CD4-positive, alpha-beta T cell (primary cell): ENCODE measurements around the gene FAAP24. TPM values are rescaled to one million over a fixed set of nuclear protein-coding genes. Genes with fewer than 3 reads are reported as not detected.

ENCODE experiments used
- ATAC-seq: fragments of 200-7000 bp; cut with Tn5 transposase; one replicate; pipeline ENCODE4 v1.10.0; 2022; ENCODE audit warnings: mild to moderate bottlenecking; ENCODE audit not compliant: poor library complexity
- CTCF ChIA-PET: fragments of 350-600 bp; sonication (Branson Sonifier 250); formaldehyde crosslinking; loops from one replicate; lab custom pipeline; 2021; ENCODE audit warnings: antibody characterized with exemption, inconsistent platforms; lab: Charles Lee
- POLR2A ChIA-PET: fragments of 350-600 bp; sonication (Branson Sonifier 250); formaldehyde crosslinking; loops from one replicate; lab custom pipeline; 2021; ENCODE audit warnings: antibody characterized with exemption, inconsistent platforms; lab: Charles Lee
- DNase-seq, 14 experiments: peaks; one replicate each; pipeline ENCODE4 v3.0.0-alpha.2; 2013 to 2020; ENCODE audit warnings: mixed read lengths in 2 of 14
- H3K27ac ChIP-seq, 2 donors: one replicate each; pipeline versions ENCODE4 v1.5.1 to v1.7.0; 2013; ENCODE audit warnings: low read length in 2 of 2, low read depth in 1 of 2, mild to moderate bottlenecking in 1 of 2
- H3K27me3 ChIP-seq, 2 experiments: 1 replicate in 1 of 2; 2 replicates in 1 of 2; pipeline versions ENCODE4 v1.6.1 to v1.7.0; 2013; ENCODE audit warnings: low read length in 2 of 2, control low read depth in 1 of 2, mild to moderate bottlenecking in 1 of 2, moderate library complexity in 1 of 2; ENCODE audit not compliant: insufficient read depth in 2 of 2, control insufficient read depth in 1 of 2
- H3K36me3 ChIP-seq: one replicate; pipeline ENCODE4 v1.6.1; 2013; ENCODE audit warnings: low read length, control low read depth; ENCODE audit not compliant: insufficient read depth
- H3K4me1 ChIP-seq: one replicate; pipeline ENCODE4 v1.6.1; 2013; ENCODE audit warnings: low read length, control low read depth; ENCODE audit not compliant: insufficient read depth
- H3K4me3 ChIP-seq: one replicate; pipeline ENCODE4 v1.5.1; 2013; ENCODE audit warnings: mild to moderate bottlenecking, low read length, moderate library complexity
- H3K9me3 ChIP-seq, 2 experiments: 1 replicate in 1 of 2; 2 replicates in 1 of 2; pipeline versions ENCODE4 v1.6.1 to v1.7.0; 2013; ENCODE audit warnings: low read length in 2 of 2, mild to moderate bottlenecking in 2 of 2, control low read depth in 1 of 2, moderate library complexity in 1 of 2; ENCODE audit not compliant: control insufficient read depth in 1 of 2, insufficient read depth in 1 of 2
- H3K27ac Mint-ChIP-seq: one replicate; pipeline ENCODE4 v1.8.0; 2020; ENCODE audit warnings: mixed read lengths
- H3K27me3 Mint-ChIP-seq: one replicate; pipeline ENCODE4 v1.8.0; 2021; ENCODE audit warnings: mixed read lengths
- H3K36me3 Mint-ChIP-seq: one replicate; pipeline ENCODE4 v1.8.0; 2021; ENCODE audit warnings: low read depth, mixed read lengths
- H3K4me1 Mint-ChIP-seq: one replicate; pipeline ENCODE4 v1.8.0; 2021; ENCODE audit warnings: low read depth, mixed read lengths
- H3K4me3 Mint-ChIP-seq: one replicate; pipeline ENCODE4 v1.8.0; 2020; ENCODE audit warnings: mild to moderate bottlenecking, mixed read lengths
- H3K9me3 Mint-ChIP-seq: one replicate; pipeline ENCODE4 v1.8.0; 2020; ENCODE audit warnings: mixed read lengths
- intact Hi-C, 2 experiments: fragments of 100-400 bp; cut with DNase I in 1 of 2; cut with micrococcal nuclease in 1 of 2; formaldehyde crosslinking; loops; one replicate each; pipeline versions ENCODE4 v1.15.1 to v1.9.0; 2023 to 2025; cut with DNase I, micrococcal nuclease
- total RNA-seq, 174 experiments: library from RNA in 2 of 174; stranded (reverse) in 2 of 174; gene quantifications; one replicate each; pipeline ENCODE4 v1.2.3 and lab custom pipeline; 2021 to 2026
- TF ChIP-seq, protein P1 (sequence below): fragments of 200-600 bp; IDR thresholded peaks from one replicate; pipeline ENCODE4 v1.8.0; 2022; ENCODE audit warnings: antibody characterized with exemption, mild to moderate bottlenecking

FAAP24 gene
- total RNA-seq, 2 experiments from 2014 or later, result 0.91 to 1.4 TPM

DNA sequence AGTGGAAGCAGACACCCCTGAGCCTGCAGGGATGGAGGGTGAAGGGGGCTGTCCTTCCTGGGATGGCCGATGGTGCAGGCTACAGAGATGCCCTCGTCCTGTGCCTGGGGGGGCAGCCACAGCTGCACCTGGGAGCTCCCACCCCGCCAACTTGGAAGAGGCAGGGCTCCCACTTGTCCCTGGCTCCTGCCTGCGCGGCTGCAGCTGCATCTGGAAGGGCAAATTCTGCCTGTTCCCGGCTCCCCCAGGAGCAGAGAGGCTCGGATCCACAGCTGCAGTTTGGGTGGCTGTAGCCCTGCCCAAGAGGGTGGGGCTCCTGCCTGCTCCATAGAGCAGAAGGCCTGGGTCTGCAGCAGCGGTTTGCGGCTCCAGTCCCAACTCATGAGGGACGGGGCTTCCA is 2.5 kb upstream of the FAAP24 start:
- peaks cover 26% of the 10 kb centered on the region for H3K36me3 Mint-ChIP-seq
- POLR2A ChIA-PET, result no interaction called here
- H3K27ac Mint-ChIP-seq, result no peak overlapping the region
- no peak overlapping the region for H3K4me3 ChIP-seq
- ATAC-seq (no peak), DNase-seq (no peak)
- TF ChIP-seq, protein P1, sequence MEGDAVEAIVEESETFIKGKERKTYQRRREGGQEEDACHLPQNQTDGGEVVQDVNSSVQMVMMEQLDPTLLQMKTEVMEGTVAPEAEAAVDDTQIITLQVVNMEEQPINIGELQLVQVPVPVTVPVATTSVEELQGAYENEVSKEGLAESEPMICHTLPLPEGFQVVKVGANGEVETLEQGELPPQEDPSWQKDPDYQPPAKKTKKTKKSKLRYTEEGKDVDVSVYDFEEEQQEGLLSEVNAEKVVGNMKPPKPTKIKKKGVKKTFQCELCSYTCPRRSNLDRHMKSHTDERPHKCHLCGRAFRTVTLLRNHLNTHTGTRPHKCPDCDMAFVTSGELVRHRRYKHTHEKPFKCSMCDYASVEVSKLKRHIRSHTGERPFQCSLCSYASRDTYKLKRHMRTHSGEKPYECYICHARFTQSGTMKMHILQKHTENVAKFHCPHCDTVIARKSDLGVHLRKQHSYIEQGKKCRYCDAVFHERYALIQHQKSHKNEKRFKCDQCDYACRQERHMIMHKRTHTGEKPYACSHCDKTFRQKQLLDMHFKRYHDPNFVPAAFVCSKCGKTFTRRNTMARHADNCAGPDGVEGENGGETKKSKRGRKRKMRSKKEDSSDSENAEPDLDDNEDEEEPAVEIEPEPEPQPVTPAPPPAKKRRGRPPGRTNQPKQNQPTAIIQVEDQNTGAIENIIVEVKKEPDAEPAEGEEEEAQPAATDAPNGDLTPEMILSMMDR, result no peak
- H3K4me1 ChIP-seq, result peaks cover 18% of the 10 kb centered on the region
- CTCF ChIA-PET, result no interaction called here
- H3K9me3 ChIP-seq, result no peaks in the 10 kb centered on the region
- H3K9me3 Mint-ChIP-seq, result no peaks in the 10 kb centered on the region
- H3K27me3 ChIP-seq, result no peaks in the 10 kb centered on the region
- H3K4me3 Mint-ChIP-seq, result no peak overlapping the region
- H3K27me3 Mint-ChIP-seq, result no peaks in the 10 kb centered on the region
- intact Hi-C loops, result no loop called here
- no peak overlapping the region for H3K27ac ChIP-seq
- H3K4me1 Mint-ChIP-seq, result peaks cover 15% of the 10 kb centered on the region
- no peaks in the 10 kb centered on the region for H3K36me3 ChIP-seq

DNA sequence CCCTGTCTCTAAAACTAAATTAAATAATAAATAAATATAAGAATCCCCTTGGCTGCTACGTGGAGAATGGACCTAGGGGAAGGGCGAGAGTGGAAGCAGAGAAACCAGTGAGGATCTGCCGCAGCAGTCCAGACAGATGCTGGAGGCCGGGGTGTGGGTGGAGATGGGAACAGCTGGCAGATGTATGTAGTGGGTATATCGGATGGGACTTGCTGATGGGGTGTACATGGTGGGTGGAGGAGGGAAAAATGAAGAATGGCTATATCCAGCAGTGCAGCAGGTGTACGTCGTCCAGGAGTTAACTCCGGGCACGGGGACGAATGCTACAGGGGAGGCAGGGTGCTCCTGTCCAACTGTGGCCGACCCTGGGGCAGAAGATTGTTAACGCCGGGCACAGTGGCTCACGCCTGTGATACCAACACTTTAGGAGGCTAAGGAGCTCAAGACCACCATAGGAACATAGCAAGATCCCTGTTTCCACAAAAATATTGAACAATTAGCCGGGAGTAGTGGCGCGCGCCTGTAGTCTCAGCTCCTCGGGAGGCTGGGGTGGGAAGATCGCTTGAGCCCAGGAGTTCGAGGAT is 938 bp upstream of the FAAP24 start:
- TF ChIP-seq, protein P1, result no peak
- peak overlapping the region; percentile 79 for H3K27ac Mint-ChIP-seq
- H3K4me1 ChIP-seq, result peaks cover 18% of the 10 kb centered on the region
- no peaks in the 10 kb centered on the region for H3K27me3 Mint-ChIP-seq
- DNase-seq (peak in 1 of 14 experiments; percentile 17), ATAC-seq (no peak)
- peak overlapping the region; percentile 60 for H3K4me3 ChIP-seq
- H3K9me3 ChIP-seq, result no peaks in the 10 kb centered on the region
- no peaks in the 10 kb centered on the region for H3K27me3 ChIP-seq
- peaks cover 20% of the 10 kb centered on the region for H3K36me3 Mint-ChIP-seq
- peaks cover 18% of the 10 kb centered on the region for H3K4me1 Mint-ChIP-seq
- intact Hi-C loops, result loop anchor here (2.0 to 10.0 kb wide), 8 partner anchors 110 to 624 kb away; partner anchors contain the start of genes GPATCH1 (in 2 of the 2), CEBPG (in 1 of the 2), DPY19L3 (in 1 of the 2) and PDCD5 (in 1 of the 2)
- H3K27ac ChIP-seq, result no peak overlapping the region
- ChIA-PET POLR2A (interaction anchor here (0.7 to 1.6 kb wide), 8 partner anchors 10 to 626 kb away, joined by 3 to 11 read pairs (median 3); partner anchors contain the start of genes ANKRD27, DPY19L3, RGS9BP and ZNF507), CTCF (interaction anchor here (0.9 kb wide), 1 partner anchor 207 kb away, joined by 3 read pairs; no protein-coding TSS in a partner anchor)
- H3K4me3 Mint-ChIP-seq, result peak overlapping the region; percentile 96
- H3K9me3 Mint-ChIP-seq, result no peaks in the 10 kb centered on the region
- no peaks in the 10 kb centered on the region for H3K36me3 ChIP-seq

DNA sequence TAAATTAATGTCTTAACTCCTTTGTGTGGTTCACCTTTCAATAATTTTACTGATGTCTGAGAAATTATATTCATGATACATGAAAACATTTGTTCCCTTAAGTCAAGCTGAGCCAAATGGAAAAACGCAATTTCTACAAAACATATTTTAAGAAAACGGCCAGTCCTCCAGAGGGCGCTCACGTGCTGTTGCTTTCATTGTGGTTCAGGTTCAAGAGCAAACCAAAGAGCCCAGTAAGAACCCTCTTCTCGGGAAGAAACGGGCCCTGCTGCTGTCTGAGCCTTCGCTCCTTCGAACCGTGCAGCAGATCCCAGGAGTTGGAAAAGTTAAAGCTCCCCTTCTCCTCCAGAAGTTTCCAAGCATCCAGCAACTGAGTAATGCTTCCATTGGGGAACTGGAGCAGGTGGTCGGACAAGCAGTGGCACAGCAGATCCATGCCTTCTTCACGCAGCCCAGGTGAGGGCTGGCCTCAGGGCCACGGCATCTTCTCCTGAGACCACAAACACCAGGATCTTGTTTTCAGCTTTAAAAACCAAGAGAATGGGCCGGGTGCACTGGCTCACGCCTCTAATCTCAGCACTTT is 4.3 kb downstream of the FAAP24 start:
- Histone ChIP-seq H3K36me3 (no peaks in the 10 kb centered on the region), H3K27ac (no peak overlapping the region), H3K4me1 (peaks cover 14% of the 10 kb centered on the region), H3K27me3 (no peaks in the 10 kb centered on the region), H3K4me3 (no peak overlapping the region), H3K9me3 (no peaks in the 10 kb centered on the region)
- H3K9me3 Mint-ChIP-seq, result no peaks in the 10 kb centered on the region
- intact Hi-C loops, result loop anchor here (1.0 to 10.0 kb wide), 6 partner anchors 108 to 548 kb away; partner anchors contain the start of genes GPATCH1 (in 1 of the 2), NUDT19 (in 1 of the 2), PDCD5 (in 1 of the 2) and PEPD (in 1 of the 2)
- TF ChIP-seq, protein P1, result peak; percentile 80
- peaks cover 18% of the 10 kb centered on the region for H3K4me1 Mint-ChIP-seq
- CTCF ChIA-PET, result interaction anchor here (0.6 to 1.5 kb wide), 4 partner anchors 12 to 149 kb away, joined by 3 to 4 read pairs (median 3); no protein-coding TSS in a partner anchor
- ATAC-seq (no peak), DNase-seq (peak; percentile 50 to 83 (median 66))
- H3K27ac Mint-ChIP-seq, result no peak overlapping the region
- H3K36me3 Mint-ChIP-seq, result peaks cover 5% of the 10 kb centered on the region
- no peaks in the 10 kb centered on the region for H3K27me3 Mint-ChIP-seq
- H3K4me3 Mint-ChIP-seq, result peak overlapping the region; percentile 59
- POLR2A ChIA-PET, result no interaction called here
